CD4-positive, alpha-beta T cell treated with Interleukin-1 beta for 1 hour (primary cell): Measurements from ENCODE around the gene SIK3.

ENCODE experiments used
- DNase-seq, 2 donors: peaks; one replicate each; pipeline ENCODE4 v3.0.0-alpha.2; 2020 to 2022

Gene SIK3

GRCh38 chr11:116890193-116890592, 208.0 kb downstream of the SIK3 start:
- DNase-seq, result no peak

DNA sequence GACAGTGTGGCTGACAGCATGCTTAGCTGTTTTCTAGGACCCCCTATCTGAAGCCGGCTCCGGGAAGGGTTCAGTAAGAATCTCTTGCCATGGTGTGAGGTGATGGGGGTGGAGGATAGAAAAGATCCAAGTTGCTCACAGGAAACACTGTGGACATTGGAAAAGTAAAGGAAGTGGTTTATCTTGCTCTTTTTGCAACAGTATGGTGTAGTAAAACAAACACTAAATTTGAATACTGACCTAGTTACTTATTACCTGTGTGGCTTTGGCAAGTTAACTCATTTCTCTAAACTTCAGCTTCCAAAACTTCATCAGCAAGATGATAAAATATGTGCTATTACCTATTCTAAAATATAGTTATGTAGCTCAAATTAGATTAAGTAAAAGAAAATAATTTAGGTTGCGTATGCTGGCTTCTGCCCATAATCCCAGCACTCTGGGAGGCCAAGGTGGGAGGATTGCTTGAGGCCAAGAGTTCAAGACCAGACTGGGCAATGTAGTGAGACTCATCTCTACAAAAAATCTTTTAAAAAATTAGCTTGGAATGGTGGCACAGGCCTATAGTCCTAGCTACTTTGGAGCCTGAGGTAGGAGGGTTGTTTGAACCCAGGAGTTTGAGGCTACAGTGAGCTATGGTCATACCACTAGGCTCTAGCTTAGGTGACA, 209.2 kb downstream of the SIK3 start:
- no peak for DNase-seq

- DNase-seq, result no peak
These were observed 210.2 kb downstream of the SIK3 start for GRCh38 chr11:116888024-116888423.

DNA sequence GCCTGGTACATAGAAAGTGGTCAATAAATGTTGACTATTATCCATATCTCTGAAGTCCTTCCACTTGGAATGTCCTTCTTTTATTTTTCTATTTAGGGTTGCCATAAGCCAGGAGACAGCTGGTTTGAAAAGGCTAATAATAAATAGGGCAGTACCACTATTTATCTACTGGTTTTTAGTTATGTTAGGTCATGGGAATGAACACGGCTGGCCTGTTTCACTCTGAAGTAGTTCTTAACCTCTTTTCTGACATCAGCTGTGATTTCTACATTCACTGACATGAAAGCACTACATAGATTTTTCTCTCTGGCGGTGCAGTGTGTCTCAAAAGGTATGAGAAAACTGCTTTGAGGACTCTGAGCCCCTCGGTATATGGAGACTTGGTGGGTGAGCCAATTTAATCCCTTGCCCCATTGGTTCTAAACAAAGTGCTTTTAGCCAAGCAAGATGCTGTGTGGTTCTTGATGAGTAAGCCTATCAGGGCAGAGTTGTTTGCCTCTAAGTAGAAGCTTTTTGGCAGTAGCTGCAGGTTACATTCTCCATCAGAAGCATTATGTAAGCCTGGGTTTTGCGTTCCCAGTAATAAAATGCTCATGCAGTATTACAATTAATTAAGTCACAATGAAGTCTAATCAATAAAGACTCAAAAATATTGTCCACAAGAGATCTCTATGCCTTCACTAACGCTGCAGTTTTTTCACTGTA, 212.1 kb downstream of the SIK3 start:
- DNase-seq, result no peak

DNA sequence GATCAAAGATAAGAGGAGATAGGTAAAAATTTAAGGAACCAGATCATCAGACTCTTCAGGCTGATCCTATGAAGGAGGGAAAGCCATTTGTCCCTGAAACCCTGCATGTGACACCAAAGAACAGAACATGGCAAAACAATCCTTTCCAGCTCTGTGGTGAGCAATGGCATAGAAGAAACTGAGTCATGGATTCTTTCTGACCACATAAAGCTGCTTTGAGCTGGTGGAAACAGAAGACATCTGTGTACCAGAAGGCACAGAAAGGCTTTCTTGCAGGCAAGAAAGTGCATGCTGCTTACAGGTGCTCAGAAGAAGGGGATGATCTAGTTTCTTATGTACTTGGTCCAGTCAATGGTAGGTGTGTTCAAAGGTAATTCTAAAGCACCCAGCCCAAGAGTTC, 215.8 kb downstream of the SIK3 start:
- DNase-seq, result no peak

- no peak for DNase-seq
These were observed 217.1 kb downstream of the SIK3 start for GRCh38 chr11:116881143-116881542.

GRCh38 chr11:116879800-116880625, 218.2 kb downstream of the SIK3 start:
- DNase-seq, result peak; percentile 26 to 70

DNA sequence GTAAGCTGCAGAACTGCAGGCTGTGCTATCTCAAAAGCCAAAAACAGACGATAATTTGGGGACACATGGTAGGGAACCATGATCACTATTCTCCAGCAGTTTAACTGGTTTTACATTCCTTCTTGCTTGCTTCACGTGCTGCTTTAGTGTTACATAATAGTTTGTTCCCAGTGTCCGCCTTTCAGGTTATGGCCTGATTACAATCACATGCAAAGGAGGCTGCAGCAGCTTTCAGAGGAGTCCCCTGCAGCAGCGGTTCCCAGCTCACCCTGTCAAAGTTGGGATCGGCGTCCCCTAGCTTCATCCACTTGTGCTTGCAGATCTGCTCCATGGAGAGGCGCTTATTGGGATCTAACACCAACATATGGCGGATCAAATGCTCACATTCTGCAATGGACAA, 221.6 kb downstream of the SIK3 start:
- DNase-seq, result no peak

- DNase-seq, result no peak
These were observed 223.0 kb downstream of the SIK3 start for GRCh38 chr11:116875194-116875593.

DNA sequence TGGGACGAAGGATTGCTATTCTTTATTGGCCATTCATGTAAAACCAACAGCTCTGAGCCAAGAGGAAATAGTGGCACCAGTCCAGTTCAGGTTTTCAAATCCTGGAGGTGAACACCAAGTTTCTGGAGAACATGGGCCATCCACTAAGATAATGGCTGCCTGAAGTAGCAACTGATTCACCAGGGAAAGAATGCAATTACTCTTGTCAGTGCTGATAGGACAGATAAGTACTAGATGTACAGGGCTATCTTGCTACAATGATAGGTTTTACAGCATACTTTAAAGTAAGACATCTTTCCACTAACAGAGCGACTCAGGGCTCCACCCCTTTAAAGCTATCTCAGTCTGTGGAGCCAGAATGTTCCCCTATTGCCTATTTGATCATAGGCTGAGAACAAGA, 224.0 kb downstream of the SIK3 start:
- no peak for DNase-seq

DNA sequence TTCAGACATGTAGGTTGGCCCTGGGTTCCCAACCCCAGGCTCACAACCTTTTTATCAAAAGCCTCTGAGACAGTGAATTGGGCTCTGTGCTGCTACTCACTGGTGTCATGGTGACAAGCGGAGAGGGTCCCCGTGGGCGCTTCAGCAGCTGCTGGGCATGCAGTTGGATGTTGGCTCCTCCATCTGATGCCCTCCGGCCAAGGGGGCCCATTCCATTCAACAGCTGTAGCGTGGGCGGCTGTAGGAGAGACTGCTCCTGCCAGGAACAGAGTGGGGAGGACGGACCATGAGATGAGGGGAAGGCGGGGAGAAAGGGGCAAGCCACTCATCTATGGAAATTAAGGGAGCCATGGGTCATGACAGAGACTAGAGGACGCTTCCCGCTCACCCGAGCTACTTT, 224.8 kb downstream of the SIK3 start:
- no peak for DNase-seq

GRCh38 chr11:116871248-116871647, 227.0 kb downstream of the SIK3 start:
- DNase-seq, result no peak

DNA sequence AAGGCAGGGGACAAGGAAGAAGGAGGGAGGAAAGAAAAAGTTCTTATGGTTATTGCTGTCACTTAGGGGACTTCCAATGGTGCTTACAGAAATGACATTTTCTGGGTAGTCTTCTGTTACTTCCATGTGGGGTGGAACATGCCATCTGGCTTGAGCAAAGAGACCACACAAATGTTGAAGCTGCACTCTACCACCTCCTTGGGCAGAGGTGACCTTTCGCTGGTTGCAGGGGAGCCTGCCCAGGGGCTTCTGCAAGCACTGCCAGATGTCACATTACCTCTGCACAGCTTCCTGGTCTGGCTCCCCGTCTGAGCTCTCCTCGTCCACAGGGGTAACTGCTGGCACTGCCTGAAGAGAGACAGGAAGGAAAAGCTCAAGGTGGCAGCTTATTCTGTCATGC, 228.2 kb downstream of the SIK3 start:
- DNase-seq, result no peak

DNA sequence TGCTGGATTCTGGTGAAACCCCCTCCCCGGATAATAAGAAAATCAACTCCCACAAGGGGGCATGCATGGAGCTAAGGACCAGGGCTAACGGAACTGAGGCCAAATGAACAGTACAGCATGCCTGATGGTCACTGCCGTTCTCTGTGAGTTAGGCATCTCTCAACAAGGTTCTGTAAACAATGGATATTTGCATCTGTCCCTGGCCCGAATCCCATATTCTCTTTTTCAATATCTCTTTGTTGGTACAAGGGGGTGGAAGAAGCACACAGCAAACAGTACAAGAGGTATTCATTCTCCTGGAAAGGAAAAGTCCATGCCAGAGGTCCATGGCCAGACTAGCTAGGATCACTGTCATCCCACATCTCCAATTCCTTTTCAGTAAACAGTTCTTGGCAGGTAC, 228.6 kb downstream of the SIK3 start:
- no peak for DNase-seq

DNA sequence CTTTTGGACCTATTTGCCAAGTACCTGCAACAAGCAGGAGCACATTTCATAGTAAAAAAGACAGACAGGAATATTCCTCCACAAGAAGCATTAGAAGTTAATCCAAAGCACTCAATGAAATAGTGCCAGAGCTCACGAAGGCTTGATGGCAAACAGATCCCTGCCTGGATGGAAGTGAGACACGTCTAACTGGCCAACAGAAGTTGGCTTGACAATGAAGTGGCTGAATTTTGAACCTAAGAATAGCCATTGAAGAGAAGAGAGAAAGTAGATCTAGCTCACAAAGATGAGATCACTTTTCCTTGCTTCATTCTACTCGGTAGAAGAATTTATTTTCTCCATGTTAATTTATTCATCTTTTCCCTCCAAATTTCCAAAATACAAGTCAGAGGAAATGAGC, 230.2 kb downstream of the SIK3 start:
- DNase-seq, result no peak

- no peak for DNase-seq
These were observed 230.6 kb downstream of the SIK3 start for GRCh38 chr11:116867619-116868018.

GRCh38 chr11:116866804-116867455, 231.3 kb downstream of the SIK3 start:
- no peak for DNase-seq

- DNase-seq, result no peak
These were observed 232.5 kb downstream of the SIK3 start for GRCh38 chr11:116865696-116866095.

- no peak for DNase-seq
These were observed 233.7 kb downstream of the SIK3 start for GRCh38 chr11:116864531-116864930.

GRCh38 chr11:116862951-116863350, 235.3 kb downstream of the SIK3 start:
- no peak for DNase-seq

- no peak for DNase-seq
These were observed 236.0 kb downstream of the SIK3 start for GRCh38 chr11:116862185-116862584.

- DNase-seq, result no peak
These were observed 236.7 kb downstream of the SIK3 start for GRCh38 chr11:116861539-116861938.

GRCh38 chr11:116860303-116860702, 237.9 kb downstream of the SIK3 start:
- no peak for DNase-seq
